ENCODE measurements around the gene MAST4.

- TF ChIP-seq CTCF (IDR thresholded peaks at IDR 0.05) (no peak), POLR2A (IDR thresholded peaks at IDR 0.05) (no peak)
Measured at GRCh38 chr5:66842540-66842939, 246.3 kb downstream of the MAST4 start.

Measured in esophagus squamous epithelium (tissue), 4 donors.